Breast epithelium (tissue), 4 donors: ENCODE measurements around the gene C3orf49. TPM values are rescaled to one million over a fixed set of nuclear protein-coding genes. Genes with fewer than 3 reads are reported as not detected.

Source experiments
- DNase-seq, 2 donors: peaks; one replicate each; pipeline ENCODE4 v3.0.0-alpha.2; 2019; ENCODE audit warnings: low spot score in 2 of 2
- H3K27ac ChIP-seq, 2 donors: fragments of 200-600 bp; sonication (generic) in 1 of 2; one replicate each; pipeline ENCODE4 v1.5.1; 2016 to 2019; ENCODE audit warnings: mild to moderate bottlenecking in 1 of 2
- H3K27me3 ChIP-seq, 2 donors: fragments of 200-600 bp; sonication (generic) in 1 of 2; one replicate each; pipeline versions ENCODE4 v1.5.1 to v1.6.0; 2017 to 2019; ENCODE audit warnings: control low read depth in 1 of 2, mild to moderate bottlenecking in 1 of 2
- H3K36me3 ChIP-seq: fragments of 200-600 bp; one replicate; pipeline ENCODE4 v1.5.1; 2019
- H3K4me1 ChIP-seq, 2 donors: fragments of 200-600 bp; sonication (generic); one replicate each; pipeline ENCODE4 v1.5.1; 2016 to 2019; ENCODE audit warnings: control low read depth in 1 of 2
- H3K4me3 ChIP-seq, 3 donors: fragments of 200-600 bp; sonication (generic); 1 replicate in 2 of 3; 2 replicates in 1 of 3; pipeline ENCODE4 v1.5.1; 2016 to 2019; ENCODE audit warnings: mild to moderate bottlenecking in 3 of 3, moderate library complexity in 2 of 3
- H3K9me3 ChIP-seq, 2 donors: fragments of 200-600 bp; sonication (generic) in 1 of 2; one replicate each; pipeline ENCODE4 v1.5.1; 2016 to 2019; ENCODE audit warnings: control low read depth in 1 of 2
- POLR2A ChIP-seq: fragments of 450-650 bp; IDR thresholded peaks from one replicate; pipeline ENCODE4 v1.6.1; 2016; ENCODE audit warnings: antibody characterized with exemption, mild to moderate bottlenecking, moderate library complexity
- POLR2AphosphoS5 ChIP-seq, 3 donors: sonication (generic); formaldehyde crosslinking; IDR thresholded peaks; one replicate each; pipeline ENCODE4 v1.6.1; 2017; ENCODE audit warnings: antibody characterized with exemption in 3 of 3
- intact Hi-C: fragments of 100-400 bp; cut with DNase I; formaldehyde crosslinking; loops from one replicate; pipeline ENCODE4 v1.15.1; 2023; ENCODE audit warnings: low total_unique reads
- total RNA-seq, 3 donors: library from RNA; depleted of rRNA; stranded (reverse); fragments of >200 nt; gene quantifications; one replicate each; pipeline ENCODE4 v1.1.0, GENCODE V29; 2016
- TF ChIP-seq, protein P1 (sequence below), 3 donors: fragments of 450-650 bp; IDR thresholded peaks; one replicate each; pipeline ENCODE4 v1.5.1; 2016 to 2017; ENCODE audit warnings: antibody characterized with exemption in 3 of 3, mild to moderate bottlenecking in 3 of 3, moderate library complexity in 3 of 3

Gene C3orf49
- total RNA-seq, 3 donors from 2014 or later, result not detected

GRCh38 chr3:63892773-63893352 is 73.8 kb downstream of the C3orf49 start:
- intact Hi-C loops, result no loop called here
- Histone ChIP-seq H3K4me1 (peaks cover 4 to 5% of the 10 kb centered on the region in 2 donors), H3K9me3 (no peaks in the 10 kb centered on the region), H3K27me3 (no peaks in the 10 kb centered on the region), H3K27ac (no peak overlapping the region), H3K36me3 (no peaks in the 10 kb centered on the region), H3K4me3 (no peak overlapping the region)
- DNase-seq, result no peak
- TF ChIP-seq POLR2AphosphoS5 (IDR thresholded peaks at IDR 0.05), result no peak
- TF ChIP-seq POLR2A, result no peak
- TF ChIP-seq, protein P1, sequence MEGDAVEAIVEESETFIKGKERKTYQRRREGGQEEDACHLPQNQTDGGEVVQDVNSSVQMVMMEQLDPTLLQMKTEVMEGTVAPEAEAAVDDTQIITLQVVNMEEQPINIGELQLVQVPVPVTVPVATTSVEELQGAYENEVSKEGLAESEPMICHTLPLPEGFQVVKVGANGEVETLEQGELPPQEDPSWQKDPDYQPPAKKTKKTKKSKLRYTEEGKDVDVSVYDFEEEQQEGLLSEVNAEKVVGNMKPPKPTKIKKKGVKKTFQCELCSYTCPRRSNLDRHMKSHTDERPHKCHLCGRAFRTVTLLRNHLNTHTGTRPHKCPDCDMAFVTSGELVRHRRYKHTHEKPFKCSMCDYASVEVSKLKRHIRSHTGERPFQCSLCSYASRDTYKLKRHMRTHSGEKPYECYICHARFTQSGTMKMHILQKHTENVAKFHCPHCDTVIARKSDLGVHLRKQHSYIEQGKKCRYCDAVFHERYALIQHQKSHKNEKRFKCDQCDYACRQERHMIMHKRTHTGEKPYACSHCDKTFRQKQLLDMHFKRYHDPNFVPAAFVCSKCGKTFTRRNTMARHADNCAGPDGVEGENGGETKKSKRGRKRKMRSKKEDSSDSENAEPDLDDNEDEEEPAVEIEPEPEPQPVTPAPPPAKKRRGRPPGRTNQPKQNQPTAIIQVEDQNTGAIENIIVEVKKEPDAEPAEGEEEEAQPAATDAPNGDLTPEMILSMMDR (IDR thresholded peaks at IDR 0.05), result no peak

DNA sequence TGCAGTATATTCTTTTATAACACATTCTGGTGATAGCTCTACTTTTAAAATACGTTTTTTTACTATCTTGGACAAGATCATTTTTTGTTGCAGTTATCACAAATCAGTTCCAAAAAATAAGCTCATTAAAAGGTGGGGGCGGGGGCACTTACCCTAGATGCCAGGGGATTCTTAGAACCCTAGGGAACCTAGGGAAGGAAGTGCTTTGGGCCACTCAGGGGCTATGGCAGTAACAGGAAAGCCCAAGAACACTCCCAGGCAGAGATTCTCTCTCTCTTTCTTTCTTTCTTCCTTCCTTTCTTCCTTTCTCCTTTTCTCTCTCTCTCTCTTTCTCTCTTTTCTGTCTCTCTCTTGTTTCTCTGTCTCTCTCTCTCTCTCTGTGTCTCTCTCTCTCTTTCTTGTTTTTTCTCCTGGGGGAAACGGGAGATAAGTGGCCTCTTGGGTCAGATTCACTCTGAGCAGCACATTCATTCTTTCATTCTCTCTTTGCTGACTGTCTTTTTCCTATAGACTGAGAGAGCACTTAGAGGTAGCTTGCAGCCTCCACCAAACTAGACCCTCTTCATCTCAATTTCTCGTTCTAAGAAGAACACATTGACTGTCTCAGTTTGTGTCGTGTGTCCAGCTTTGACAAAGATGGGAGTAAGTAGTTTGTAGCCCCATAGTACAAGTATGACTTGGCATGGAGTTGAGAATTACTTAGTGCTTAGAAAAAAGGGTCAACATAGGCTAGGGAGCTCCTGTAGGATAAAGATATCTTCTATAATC is 76.5 kb downstream of the C3orf49 start:
- no peaks in the 10 kb centered on the region for H3K9me3 ChIP-seq
- no peaks in the 10 kb centered on the region for H3K36me3 ChIP-seq
- H3K27me3 ChIP-seq, result no peaks in the 10 kb centered on the region
- H3K4me1 ChIP-seq, result peaks cover 4 to 5% of the 10 kb centered on the region in 2 donors
- H3K4me3 ChIP-seq, result no peak overlapping the region
- intact Hi-C loops, result no loop called here
- no peak for DNase-seq
- TF ChIP-seq, protein P1 (IDR thresholded peaks at IDR 0.05), result no peak
- TF ChIP-seq POLR2AphosphoS5 (IDR thresholded peaks at IDR 0.05) (no peak), POLR2A (no peak)
- H3K27ac ChIP-seq, result no peak overlapping the region

GRCh38 chr3:63896332-63897030 is 77.4 kb downstream of the C3orf49 start:
- no peak for TF ChIP-seq POLR2AphosphoS5 (IDR thresholded peaks at IDR 0.05)
- TF ChIP-seq POLR2A, result no peak
- TF ChIP-seq, protein P1 (IDR thresholded peaks at IDR 0.05), result no peak
- intact Hi-C loops, result no loop called here
- no peaks in the 10 kb centered on the region for H3K9me3 ChIP-seq

More at GRCh38 chr3:63896332-63897030, 77.4 kb downstream of the C3orf49 start:
- no peak for DNase-seq
- Histone ChIP-seq H3K27ac (no peak overlapping the region), H3K4me1 (peaks cover 4 to 5% of the 10 kb centered on the region in 2 donors), H3K4me3 (no peak overlapping the region), H3K36me3 (no peaks in the 10 kb centered on the region), H3K27me3 (no peaks in the 10 kb centered on the region)

Other genes starting within 250 kb of the C3orf49 start
- not detected for gene SNTN, start 166.6 kb upstream of the C3orf49 start, total RNA-seq
- 10 to 100 TPM; 61.9 to 62.9 (median 62.2) TPM for gene THOC7, start 44.5 kb downstream of the C3orf49 start, total RNA-seq
- gene ATXN7, start 44.6 kb downstream of the C3orf49 start, total RNA-seq, result 10 to 100 TPM; 37.4 to 56.2 (median 47.9) TPM
- gene SCAANT1, start 93.1 kb downstream of the C3orf49 start, total RNA-seq, result not detected
- 10 to 100 TPM; 60.9 to 74.7 (median 69.8) TPM for gene PSMD6, start 204.2 kb downstream of the C3orf49 start, total RNA-seq